Mesodermal cell (in vitro differentiated cells): ENCODE results near the gene SUSD5.
"Not testable (repeated sequence)": the region's sequence is repeated elsewhere in the genome, so short reads cannot be mapped to it uniquely, and the experiment has no call there.

ENCODE experiments used
- H3K27ac ChIP-seq: 2 replicates; pipeline ENCODE4 v1.7.0; 2013; ENCODE audit warnings: mild to moderate bottlenecking, low read depth, low read length, moderate library complexity; ENCODE audit not compliant: severe bottlenecking
- H3K36me3 ChIP-seq: 2 replicates; pipeline ENCODE4 v1.7.1; 2013; ENCODE audit warnings: mild to moderate bottlenecking, low read length, moderate library complexity; ENCODE audit not compliant: control insufficient read depth, insufficient read depth
- H3K4me1 ChIP-seq: one replicate; pipeline ENCODE4 v1.7.1; 2013; ENCODE audit warnings: mild to moderate bottlenecking, low read length; ENCODE audit not compliant: insufficient read depth, control insufficient read depth, poor library complexity, severe bottlenecking
- H3K4me3 ChIP-seq: 2 replicates; pipeline ENCODE4 v1.7.0; 2013; ENCODE audit warnings: low read length, control low read depth, mild to moderate bottlenecking; ENCODE audit not compliant: insufficient read depth, poor library complexity, severe bottlenecking; ENCODE audit errors: extremely low read depth
- H3K9me3 ChIP-seq: 2 replicates; pipeline ENCODE4 v1.7.1; 2013; ENCODE audit warnings: mild to moderate bottlenecking, low read length, moderate library complexity; ENCODE audit not compliant: control insufficient read depth
- WGBS, 2 experiments: methylation state at CpG; one replicate each; pipeline ENCODE4 v1.1.5; 2013; ENCODE audit warnings: missing lambda C conversion rate in 2 of 2; ENCODE audit not compliant: insufficient coverage in 2 of 2; 5-methylcytosine and 5-hydroxymethylcytosine counted together

The SUSD5 gene

DNA sequence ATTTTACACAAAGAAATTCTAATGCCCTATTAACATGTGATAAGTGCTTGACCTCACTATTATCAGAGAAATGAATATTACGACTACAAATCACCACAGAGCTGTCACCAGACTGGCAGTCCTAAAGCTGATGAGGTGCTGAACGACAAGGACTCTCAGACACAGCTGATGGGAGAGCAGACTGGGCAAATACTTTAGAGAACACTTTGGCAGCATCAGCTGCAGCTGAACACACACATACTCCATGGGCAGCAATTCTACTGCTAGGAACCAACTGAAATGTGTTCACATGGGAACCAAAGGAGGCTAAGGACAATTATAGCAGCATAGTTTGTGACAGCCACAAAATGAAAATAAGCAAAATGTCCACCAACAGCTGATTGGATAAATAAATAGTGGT, 45.5 kb downstream of the SUSD5 start:
- Histone ChIP-seq H3K4me3 (no peak overlapping the region), H3K4me1 (no peaks in the 10 kb centered on the region), H3K9me3 (no peaks in the 10 kb centered on the region), H3K27ac (no peak overlapping the region), H3K36me3 (no peaks in the 10 kb centered on the region)
- WGBS, 2 experiments = 80 to 100% methylated on average over 1 of the region's 2 CpGs

DNA sequence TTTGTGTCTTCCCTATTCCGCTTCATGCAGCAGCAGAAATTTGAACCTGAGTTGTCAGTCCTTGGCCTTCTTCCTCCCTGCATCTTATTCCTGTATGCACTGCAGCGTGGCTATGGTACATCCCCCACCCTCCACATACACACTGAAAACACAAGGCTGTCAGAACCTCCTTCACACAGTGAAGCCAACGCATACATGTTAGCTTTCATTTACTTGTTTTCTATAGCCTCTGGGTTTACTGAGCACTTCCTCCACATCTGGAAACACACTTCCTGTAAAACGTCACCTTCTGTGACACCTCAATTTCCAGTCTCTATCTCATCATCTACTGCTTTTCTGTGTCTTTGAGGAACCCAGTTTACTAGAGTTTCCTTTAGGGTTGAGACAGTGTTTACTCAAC, 47.0 kb downstream of the SUSD5 start:
- Histone ChIP-seq H3K9me3 (no peaks in the 10 kb centered on the region), H3K4me1 (no peaks in the 10 kb centered on the region), H3K27ac (no peak overlapping the region), H3K36me3 (no peaks in the 10 kb centered on the region), H3K4me3 (no peak overlapping the region)
- WGBS, 2 experiments = 89 to 100% methylated on average over 2 to 3 of the region's 4 CpGs

DNA sequence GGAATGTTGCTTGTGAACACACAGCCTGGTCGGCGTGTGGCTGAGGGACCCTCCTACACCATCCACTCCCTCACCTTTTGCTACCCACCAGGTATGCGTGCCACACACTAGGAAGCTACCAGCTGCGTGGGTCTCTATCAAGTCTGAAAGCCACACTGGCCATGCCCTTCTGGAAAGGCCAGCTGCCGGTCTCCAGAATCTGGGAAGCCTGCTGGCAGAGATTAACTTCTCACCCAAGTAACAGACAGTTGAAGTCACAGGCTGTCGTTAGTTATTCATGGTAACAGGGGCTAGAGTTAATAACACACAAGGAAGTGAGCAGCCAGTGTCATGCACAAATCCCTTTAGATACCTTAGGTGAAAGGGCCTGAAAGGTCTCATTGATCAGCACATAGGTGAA, 48.1 kb downstream of the SUSD5 start:
- WGBS, 2 experiments = 93 to 100% methylated on average over 3 to 5 of the region's 6 CpGs
- no peaks in the 10 kb centered on the region for H3K36me3 ChIP-seq
- H3K4me3 ChIP-seq = no peak overlapping the region
- no peaks in the 10 kb centered on the region for H3K4me1 ChIP-seq
- H3K27ac ChIP-seq = no peak overlapping the region
- no peaks in the 10 kb centered on the region for H3K9me3 ChIP-seq

DNA sequence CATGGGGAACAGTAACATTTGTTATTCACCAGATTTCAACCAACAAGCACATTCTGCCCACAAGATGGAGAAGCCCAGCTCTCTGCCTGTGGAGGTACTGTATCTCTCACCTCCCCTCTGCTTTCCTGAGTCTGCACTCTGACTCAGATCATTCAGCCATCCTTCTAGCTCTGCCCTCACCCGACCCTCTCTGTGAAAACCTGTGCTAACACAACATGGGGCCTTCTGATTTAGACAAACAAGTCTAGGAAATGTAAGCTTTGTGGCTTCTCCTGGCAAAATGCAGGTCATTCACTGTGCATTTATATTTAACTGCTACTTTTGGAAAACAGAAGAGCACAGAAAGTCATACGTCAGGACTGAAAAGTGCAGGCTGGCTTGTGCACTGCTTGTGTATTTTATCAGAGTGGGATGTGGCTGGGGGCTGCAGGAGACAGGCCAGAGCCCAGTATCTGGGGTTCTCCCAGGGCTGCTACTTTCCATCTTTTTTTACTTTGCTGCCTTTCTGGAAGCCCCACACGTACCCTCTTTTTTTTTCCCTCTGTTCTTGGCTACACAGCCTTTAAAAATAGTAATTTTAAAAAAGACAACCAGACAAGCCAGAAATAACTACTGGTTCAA, 50.8 kb downstream of the SUSD5 start:
- Histone ChIP-seq H3K4me1 (no peaks in the 10 kb centered on the region), H3K27ac (no peak overlapping the region), H3K9me3 (no peaks in the 10 kb centered on the region), H3K4me3 (no peak overlapping the region), H3K36me3 (no peaks in the 10 kb centered on the region)
- WGBS, 2 experiments = 69 to 81% methylated on average over 3 of the region's 3 CpGs

DNA sequence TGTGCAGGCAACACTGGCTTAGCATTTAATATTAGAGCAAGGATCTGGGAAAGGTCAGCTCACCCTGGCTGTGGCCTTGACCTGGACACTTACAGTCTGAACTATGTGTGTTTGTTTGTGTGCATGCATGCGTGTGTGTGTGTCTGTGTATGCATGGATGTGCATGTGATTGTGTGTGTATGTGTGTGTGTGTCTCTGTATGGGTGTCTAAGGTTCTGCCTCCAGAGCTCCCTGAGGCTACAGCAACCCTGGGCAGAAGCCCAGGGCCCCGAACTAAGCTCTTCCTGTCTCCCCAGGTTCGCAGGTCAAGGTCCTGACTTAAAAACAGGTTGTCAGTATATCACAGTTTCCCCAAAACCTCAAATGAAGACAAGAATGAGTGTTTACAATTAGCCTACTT, 51.3 kb downstream of the SUSD5 start:
- no peak overlapping the region for H3K27ac ChIP-seq
- no peaks in the 10 kb centered on the region for H3K9me3 ChIP-seq
- no peak overlapping the region for H3K4me3 ChIP-seq
- H3K4me1 ChIP-seq = no peaks in the 10 kb centered on the region
- 94% methylated on average over 3 of the region's 3 CpGs; no CpG with 5 or more reads in 1 of the 2 experiments for WGBS, 2 experiments
- no peaks in the 10 kb centered on the region for H3K36me3 ChIP-seq

DNA sequence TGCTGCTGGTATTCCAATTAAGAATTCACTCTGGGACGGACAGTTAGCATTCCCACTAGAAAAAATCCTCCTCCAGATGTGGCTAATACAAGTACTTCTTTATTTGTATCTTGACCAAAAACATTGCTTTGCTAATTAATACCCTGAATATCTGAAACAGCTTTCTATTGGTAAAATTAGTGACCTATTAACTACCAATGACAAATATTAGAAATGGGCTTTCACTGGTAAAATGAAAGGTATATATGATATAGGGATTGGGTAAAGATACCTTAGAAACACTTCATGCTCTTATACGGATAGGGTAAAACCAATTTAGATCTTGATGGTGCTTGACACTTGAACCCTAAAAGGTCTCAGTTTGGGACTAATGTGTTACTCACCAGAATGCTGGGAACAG, 52.5 kb downstream of the SUSD5 start:
- no peak overlapping the region for H3K27ac ChIP-seq
- no peak overlapping the region for H3K4me3 ChIP-seq
- H3K4me1 ChIP-seq = no peaks in the 10 kb centered on the region
- H3K36me3 ChIP-seq = no peaks in the 10 kb centered on the region
- 100% methylated on average over 1 of the region's 2 CpGs; no CpG with 5 or more reads in 1 of the 2 experiments for WGBS, 2 experiments
- no peaks in the 10 kb centered on the region for H3K9me3 ChIP-seq

DNA sequence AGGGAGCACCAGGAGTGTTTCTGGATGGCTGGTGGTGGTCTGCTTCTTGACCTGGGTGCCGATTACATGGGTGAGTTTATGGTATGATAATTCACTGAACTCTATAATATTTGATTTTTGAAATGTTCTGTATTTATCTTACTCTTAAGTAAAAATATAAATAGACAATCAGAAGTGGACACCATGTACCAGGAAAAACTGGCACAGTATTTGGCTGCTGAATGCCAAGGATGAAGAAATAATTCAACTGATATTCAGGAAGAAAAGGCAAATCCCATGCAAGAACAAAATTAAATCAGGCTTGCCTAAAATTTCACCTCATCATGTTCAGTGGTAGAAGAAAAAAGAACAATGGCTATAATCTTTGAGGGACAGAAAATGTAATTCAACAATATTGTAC, 53.2 kb downstream of the SUSD5 start:
- Histone ChIP-seq H3K4me1 (no peaks in the 10 kb centered on the region), H3K27ac (no peak overlapping the region), H3K36me3 (no peaks in the 10 kb centered on the region), H3K4me3 (no peak overlapping the region), H3K9me3 (no peaks in the 10 kb centered on the region)
- WGBS, 2 experiments = no CpG with 5 or more reads among the region's 1 CpG

DNA sequence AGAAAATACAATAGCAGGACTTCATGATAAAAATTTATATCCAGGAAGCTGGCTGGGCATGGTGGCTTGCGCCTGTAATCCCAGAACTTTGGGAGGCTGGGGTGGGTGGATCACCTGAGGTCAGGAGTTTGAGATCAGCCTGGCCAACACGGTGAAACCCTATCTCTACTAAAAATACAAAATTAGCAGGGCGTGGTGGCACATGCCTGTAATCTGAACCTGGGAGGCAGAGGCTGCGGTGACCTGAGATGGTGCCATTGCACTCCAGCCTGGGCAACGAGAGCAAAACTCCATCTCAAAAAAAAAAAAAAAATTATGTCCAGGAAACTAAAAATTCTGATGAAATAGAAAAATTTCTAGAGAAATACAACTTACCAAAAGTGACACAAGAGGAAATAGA, 56.0 kb downstream of the SUSD5 start:
- H3K9me3 ChIP-seq, H3K27ac ChIP-seq, H3K36me3 ChIP-seq, H3K4me3 ChIP-seq, H3K4me1 ChIP-seq: not testable (repeated sequence)
- 80 to 83% methylated on average over 1 to 2 of the region's 5 CpGs for WGBS, 2 experiments

DNA sequence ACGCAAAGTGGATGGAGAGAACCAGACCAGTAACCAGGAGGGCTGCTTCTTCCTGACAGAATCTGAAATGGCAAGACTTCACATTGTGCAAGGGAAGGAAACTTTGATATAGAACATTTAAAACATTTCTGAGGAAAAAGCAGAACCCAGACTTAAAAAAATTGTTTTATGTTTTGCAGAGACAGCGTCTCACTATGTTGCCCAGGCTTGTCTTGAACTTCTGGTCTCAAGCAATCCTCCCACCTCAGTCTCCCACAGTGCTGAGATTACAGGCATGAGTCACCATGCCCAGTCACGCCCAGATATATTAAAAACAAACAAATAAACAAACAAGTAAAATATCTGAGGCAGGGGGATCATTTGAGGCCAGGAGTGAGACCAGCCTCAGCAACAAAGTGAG, 58.6 kb downstream of the SUSD5 start:
- Histone ChIP-seq H3K36me3 (no peaks in the 10 kb centered on the region), H3K27ac (no peak overlapping the region), H3K4me3 (no peak overlapping the region), H3K9me3 (no peaks in the 10 kb centered on the region), H3K4me1 (no peaks in the 10 kb centered on the region)
- WGBS, 2 experiments = 90 to 100% methylated on average over 1 of the region's 3 CpGs

DNA sequence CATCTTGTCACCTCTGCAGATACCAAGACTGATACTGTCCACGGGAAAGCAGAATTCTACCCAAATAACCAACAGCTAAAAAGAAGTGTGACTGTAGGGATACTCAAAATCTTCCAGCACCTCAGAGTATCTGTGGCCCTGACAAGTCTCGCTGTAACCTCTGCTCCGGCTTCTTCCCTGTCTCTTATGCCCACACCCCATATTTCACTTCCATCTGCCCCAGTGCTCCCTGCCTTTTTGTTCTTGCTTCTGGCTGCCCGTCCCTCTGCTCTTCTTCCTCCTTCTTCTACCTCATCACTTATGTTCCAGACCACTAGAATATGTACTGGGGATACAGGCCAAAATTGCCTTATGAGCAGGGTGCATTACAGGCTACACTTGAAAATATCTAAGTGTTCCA, 59.4 kb downstream of the SUSD5 start:
- H3K27ac ChIP-seq = no peak overlapping the region
- H3K4me3 ChIP-seq = no peak overlapping the region
- H3K4me1 ChIP-seq = no peaks in the 10 kb centered on the region
- 96 to 100% methylated on average over 1 to 2 of the region's 4 CpGs for WGBS, 2 experiments
- H3K36me3 ChIP-seq = no peaks in the 10 kb centered on the region
- no peaks in the 10 kb centered on the region for H3K9me3 ChIP-seq

DNA sequence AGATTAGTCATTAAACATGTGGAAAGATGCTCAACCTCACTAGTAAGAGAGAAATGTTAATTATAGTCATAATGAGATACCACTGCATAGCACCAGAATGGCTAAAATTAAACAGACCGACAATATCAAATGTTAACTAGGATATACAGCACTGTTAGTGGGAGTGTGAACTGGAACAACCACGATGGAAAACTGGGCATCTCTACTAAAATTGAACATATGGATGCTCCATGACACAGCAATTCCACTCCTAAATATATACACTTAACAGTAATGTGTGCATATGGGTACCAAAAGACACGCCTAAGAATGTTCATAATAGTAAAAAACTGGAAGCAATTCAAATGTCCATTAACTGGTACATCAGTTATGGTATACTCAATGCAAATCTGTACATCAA, 63.3 kb downstream of the SUSD5 start:
- Histone ChIP-seq H3K27ac (no peak overlapping the region), H3K4me3 (no peak overlapping the region), H3K36me3 (no peaks in the 10 kb centered on the region), H3K4me1 (no peaks in the 10 kb centered on the region), H3K9me3 (no peaks in the 10 kb centered on the region)
- WGBS, 2 experiments = no CpG with 5 or more reads among the region's 3 CpGs
